ENCODE results near the gene SLC25A45. TPM values are rescaled to one million over a fixed set of nuclear protein-coding genes. Genes with fewer than 3 reads are reported as not detected.

The SLC25A45 gene
- total and polyA plus RNA-seq, 12 donors = 3.1 to 12.2 (median 8.3) TPM

GRCh38 chr11:65386307-65387140, 4.1 kb upstream of the SLC25A45 start, which contains the start of gene FRMD8:
TSS of gene FRMD8 (plus strand) at chr11:65386637. CDS start at chr11:65387037, 400 bp downstream.
- intact Hi-C loops (cut with DNase I) = no loop called here
- DNase-seq (peak; percentile 93 to 95), ATAC-seq (peak; percentile 58 to 79 (median 71))
- Histone ChIP-seq H3K27me3 (no peaks in the 10 kb centered on the region), H3K27ac (peak within 1 kb of the TSS; percentile 64 to 99 (median 98)), H3K4me1 (peaks cover 31 to 96% (median 79%) of the 10 kb centered on the region in 9 donors), H3K4me3 (peak within 1 kb of the TSS; percentile 67 to 97 (median 89)), H3K9me3 (no peaks in the 10 kb centered on the region), H3K36me3 (peaks cover 0 to 28% (median 0%) of the 10 kb centered on the region in 9 donors)
- WGBS, 2 donors = 1 to 3% methylated on average over 62 to 76 of the region's 76 CpGs
- TF ChIP-seq, protein P1, sequence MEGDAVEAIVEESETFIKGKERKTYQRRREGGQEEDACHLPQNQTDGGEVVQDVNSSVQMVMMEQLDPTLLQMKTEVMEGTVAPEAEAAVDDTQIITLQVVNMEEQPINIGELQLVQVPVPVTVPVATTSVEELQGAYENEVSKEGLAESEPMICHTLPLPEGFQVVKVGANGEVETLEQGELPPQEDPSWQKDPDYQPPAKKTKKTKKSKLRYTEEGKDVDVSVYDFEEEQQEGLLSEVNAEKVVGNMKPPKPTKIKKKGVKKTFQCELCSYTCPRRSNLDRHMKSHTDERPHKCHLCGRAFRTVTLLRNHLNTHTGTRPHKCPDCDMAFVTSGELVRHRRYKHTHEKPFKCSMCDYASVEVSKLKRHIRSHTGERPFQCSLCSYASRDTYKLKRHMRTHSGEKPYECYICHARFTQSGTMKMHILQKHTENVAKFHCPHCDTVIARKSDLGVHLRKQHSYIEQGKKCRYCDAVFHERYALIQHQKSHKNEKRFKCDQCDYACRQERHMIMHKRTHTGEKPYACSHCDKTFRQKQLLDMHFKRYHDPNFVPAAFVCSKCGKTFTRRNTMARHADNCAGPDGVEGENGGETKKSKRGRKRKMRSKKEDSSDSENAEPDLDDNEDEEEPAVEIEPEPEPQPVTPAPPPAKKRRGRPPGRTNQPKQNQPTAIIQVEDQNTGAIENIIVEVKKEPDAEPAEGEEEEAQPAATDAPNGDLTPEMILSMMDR (IDR thresholded peaks at IDR 0.05) = no peak

GRCh38 chr11:65384301-65384889, 1.9 kb upstream of the SLC25A45 start:
- Histone ChIP-seq H3K27ac (peak overlapping the region in 9 of 10 donors; percentile 90 to 99 (median 98)), H3K27me3 (no peaks in the 10 kb centered on the region), H3K36me3 (peaks cover 0 to 14% (median 0%) of the 10 kb centered on the region in 9 donors), H3K9me3 (no peaks in the 10 kb centered on the region), H3K4me3 (no peak overlapping the region), H3K4me1 (peaks cover 13 to 89% (median 69%) of the 10 kb centered on the region in 9 donors)
- TF ChIP-seq, protein P1 (IDR thresholded peaks at IDR 0.05) = no peak
- intact Hi-C loops (cut with DNase I) = loop anchor here in 3 of 10 donors (5.0 kb wide), 3 partner anchors 33 to 128 kb away; no protein-coding TSS in a partner anchor
- WGBS, 2 donors = 50 to 55% methylated on average over 8 of the region's 8 CpGs
- DNase-seq (no peak), ATAC-seq (no peak)

DNA sequence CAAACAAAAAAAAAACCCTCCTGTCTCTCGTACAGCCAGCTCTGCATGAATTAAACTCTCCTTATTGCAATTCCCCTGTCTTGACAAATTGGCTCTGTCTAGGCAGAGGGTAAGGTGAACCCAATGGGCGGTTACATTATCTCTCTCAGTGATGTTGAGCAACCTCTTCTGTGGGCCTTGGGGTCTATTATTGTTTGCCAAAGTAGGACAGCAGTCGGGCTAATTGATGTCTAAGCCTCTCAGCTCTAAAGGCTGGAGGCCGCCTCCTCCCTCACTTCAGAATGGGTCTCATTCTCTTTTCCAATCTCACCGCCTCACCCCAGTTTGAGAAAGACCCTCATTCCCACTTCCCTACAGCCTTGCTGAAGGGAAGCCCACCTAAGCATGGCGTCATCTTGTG, 1.3 kb upstream of the SLC25A45 start:
- Histone ChIP-seq H3K4me3 (no peak overlapping the region), H3K9me3 (no peaks in the 10 kb centered on the region), H3K4me1 (peaks cover 13 to 83% (median 63%) of the 10 kb centered on the region in 9 donors), H3K27me3 (no peaks in the 10 kb centered on the region), H3K36me3 (peaks cover 0 to 14% (median 0%) of the 10 kb centered on the region in 9 donors), H3K27ac (peak overlapping the region; percentile 94 to 99 (median 98))
- intact Hi-C loops (cut with DNase I) = loop anchor here in 7 of 10 donors (2.0 to 5.0 kb wide), 7 partner anchors 33 to 129 kb away; no protein-coding TSS in a partner anchor
- DNase-seq (no peak), ATAC-seq (no peak)
- WGBS, 2 donors = 91 to 95% methylated on average over 6 of the region's 6 CpGs
- TF ChIP-seq, protein P1 (IDR thresholded peaks at IDR 0.05) = no peak

DNA sequence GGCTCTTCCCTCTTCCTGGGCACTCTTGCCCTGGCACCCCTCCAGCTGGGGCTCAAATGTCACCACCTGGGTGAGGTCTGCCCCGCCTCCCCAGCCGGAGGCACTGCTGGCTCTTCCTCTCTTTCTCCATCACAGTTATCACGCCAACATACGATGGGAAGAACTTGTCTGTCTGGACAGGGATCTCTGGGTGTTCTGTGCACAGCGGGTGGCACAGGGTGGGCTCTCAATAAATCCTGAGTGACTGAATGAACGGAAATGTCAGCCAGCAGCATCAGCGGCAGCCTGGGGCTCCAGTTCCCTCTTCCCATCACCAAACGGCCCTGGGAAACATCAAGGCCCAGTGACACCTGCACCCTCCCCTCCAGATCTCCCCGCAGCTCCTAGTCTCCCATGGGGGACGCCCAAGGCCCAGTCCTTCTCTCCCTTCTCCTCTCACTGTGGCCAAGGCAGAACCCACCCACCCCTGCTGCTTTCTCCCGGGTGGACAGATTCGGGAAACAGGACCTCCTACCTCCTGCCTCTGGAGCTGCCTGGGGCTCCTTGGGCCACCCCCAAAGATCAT, 440 bp upstream of the SLC25A45 start:
- no peak for DNase-seq

More for the DNA sequence above, 440 bp upstream of the SLC25A45 start:
- Histone ChIP-seq H3K4me3 (peak overlapping the region in 9 of 10 donors; percentile 10 to 74 (median 59)), H3K9me3 (no peaks in the 10 kb centered on the region), H3K36me3 (peaks cover 0 to 8% (median 0%) of the 10 kb centered on the region in 9 donors), H3K27ac (peak overlapping the region; percentile 94 to 99 (median 98)), H3K27me3 (no peaks in the 10 kb centered on the region), H3K4me1 (peaks cover 13 to 80% (median 54%) of the 10 kb centered on the region in 9 donors)
- intact Hi-C loops (cut with DNase I) = loop anchor here in 7 of 10 donors (1.0 to 5.0 kb wide), 8 partner anchors 34 to 129 kb away; no protein-coding TSS in a partner anchor
- no peak for ATAC-seq
- TF ChIP-seq, protein P1 (IDR thresholded peaks at IDR 0.05) = no peak
- 13 to 18% methylated on average over 12 of the region's 12 CpGs for WGBS, 2 donors

Data from heart right ventricle (tissue), 16 donors.